GM10266 (cell line): ENCODE results near the gene CLDN7.

Experiments
- DNase-seq: peaks from one replicate; pipeline ENCODE4 v3.0.0; 2012; ENCODE audit errors: extremely low spot score
- CTCF ChIP-seq: IDR thresholded peaks from 2 replicates; pipeline ENCODE4 v1.5.1; 2012; ENCODE audit warnings: mild to moderate bottlenecking, low read depth; ENCODE audit not compliant: control insufficient read depth, insufficient read depth; ENCODE audit errors: missing control alignments

CLDN7 gene

GRCh38 chr17:7215652-7216180 lies 46.6 kb downstream of the CLDN7 start:
- no peak for DNase-seq
- no peak for TF ChIP-seq CTCF

GRCh38 chr17:7215136-7215638 lies 47.1 kb downstream of the CLDN7 start:
- no peak for DNase-seq
- TF ChIP-seq CTCF = no peak

GRCh38 chr17:7214300-7215135 lies 47.8 kb downstream of the CLDN7 start:
- peak; percentile 53 for TF ChIP-seq CTCF
- peak; percentile 99 for DNase-seq

GRCh38 chr17:7213895-7214299 lies 48.4 kb downstream of the CLDN7 start:
- DNase-seq = peak; percentile 73
- no peak for TF ChIP-seq CTCF

GRCh38 chr17:7211491-7212273 lies 50.6 kb downstream of the CLDN7 start:
- DNase-seq = no peak
- TF ChIP-seq CTCF = no peak
